CD14-positive monocyte (primary cell): ENCODE measurements around the gene TBCD. TPM values are rescaled to one million over a fixed set of nuclear protein-coding genes. Genes with fewer than 3 reads are reported as not detected.

ENCODE experiments used
- DNase-seq, 3 donors: peaks; one replicate each; pipeline ENCODE4 v3.0.0-alpha.2; 2011 to 2022
- H2AFZ ChIP-seq: 2 replicates; pipeline ENCODE4 v1.6.0; 2012; ENCODE audit warnings: mild to moderate bottlenecking, low read depth, low read length, inconsistent platforms; ENCODE audit not compliant: insufficient read depth, poor library complexity, severe bottlenecking
- H3K27ac ChIP-seq, 2 donors: 1 replicate in 1 of 2; 2 replicates in 1 of 2; pipeline ENCODE4 v1.5.1; 2012 to 2013; ENCODE audit warnings: low read length in 2 of 2, control low read depth in 1 of 2, inconsistent platforms in 1 of 2, low read depth in 1 of 2, mild to moderate bottlenecking in 1 of 2
- H3K27me3 ChIP-seq, 2 donors: one replicate each; pipeline versions ENCODE4 v1.6.0 to v1.6.1; 2011 to 2013; ENCODE audit warnings: low read length in 2 of 2; ENCODE audit not compliant: control insufficient read depth in 2 of 2, insufficient read depth in 2 of 2
- H3K36me3 ChIP-seq, 2 donors: replicated peaks in 1 of 2; 1 replicate in 1 of 2; 2 replicates in 1 of 2; pipeline versions ENCODE4 v1.5.1 to v1.6.1; 2012 to 2013; ENCODE audit warnings: low read length in 2 of 2, control low read depth in 1 of 2, inconsistent platforms in 1 of 2, mild to moderate bottlenecking in 1 of 2; ENCODE audit not compliant: insufficient read depth in 2 of 2, control insufficient read depth in 1 of 2
- H3K4me1 ChIP-seq, 2 donors: 1 replicate in 1 of 2; 2 replicates in 1 of 2; pipeline versions ENCODE4 v1.5.1 to v1.6.1; 2012 to 2013; ENCODE audit warnings: low read length in 2 of 2, control low read depth in 1 of 2, inconsistent platforms in 1 of 2, mild to moderate bottlenecking in 1 of 2, moderate library complexity in 1 of 2; ENCODE audit not compliant: insufficient read depth in 2 of 2, control insufficient read depth in 1 of 2
- H3K4me2 ChIP-seq: replicated peaks from 2 replicates; pipeline ENCODE3; 2012; ENCODE audit warnings: low read length, moderate library complexity, mild to moderate bottlenecking; ENCODE audit not compliant: poor library complexity, severe bottlenecking; ENCODE audit errors: extremely low read depth
- H3K4me3 ChIP-seq, 3 experiments: fragments of 200-600 bp in 1 of 3; sonication (generic) in 1 of 3; replicated peaks in 1 of 3; 1 replicate in 2 of 3; 2 replicates in 1 of 3; pipeline ENCODE4 v1.5.1; 2011 to 2013; ENCODE audit warnings: low read length in 3 of 3, mild to moderate bottlenecking in 3 of 3, control low read depth in 2 of 3, low read depth in 2 of 3, inconsistent platforms in 1 of 3, moderate library complexity in 1 of 3
- H3K79me2 ChIP-seq: 2 replicates; pipeline ENCODE4 v1.6.0; 2012; ENCODE audit warnings: mild to moderate bottlenecking, control low read depth, inconsistent platforms, low read length, moderate library complexity; ENCODE audit not compliant: insufficient read depth
- H3K9ac ChIP-seq: 2 replicates; pipeline ENCODE4 v1.6.0; 2017; ENCODE audit warnings: low read length, mild to moderate bottlenecking; ENCODE audit not compliant: insufficient read depth, poor library complexity, severe bottlenecking
- H3K9me3 ChIP-seq, 2 donors: replicated peaks in 1 of 2; 1 replicate in 1 of 2; 2 replicates in 1 of 2; pipeline versions ENCODE4 v1.5.1 to v1.6.1; 2012 to 2013; ENCODE audit warnings: low read length in 2 of 2, control low read depth in 1 of 2; ENCODE audit not compliant: control insufficient read depth in 1 of 2, insufficient read depth in 1 of 2
- H4K20me1 ChIP-seq: 2 replicates; pipeline ENCODE4 v1.6.0; 2012; ENCODE audit warnings: mild to moderate bottlenecking, low read length, control low read depth, moderate library complexity; ENCODE audit not compliant: insufficient read depth
- H3K27ac Mint-ChIP-seq, 7 donors: one replicate each; pipeline ENCODE4 v1.8.0; 2020; ENCODE audit warnings: mild to moderate bottlenecking in 7 of 7, mixed read lengths in 7 of 7, moderate library complexity in 6 of 7, inconsistent platforms in 2 of 7
- H3K27me3 Mint-ChIP-seq, 3 donors: one replicate each; pipeline ENCODE4 v1.8.0; 2021 to 2022; ENCODE audit warnings: low read depth in 3 of 3, mild to moderate bottlenecking in 3 of 3, mixed read lengths in 3 of 3, moderate library complexity in 3 of 3, inconsistent platforms in 1 of 3
- H3K36me3 Mint-ChIP-seq, 2 donors: one replicate each; pipeline ENCODE4 v1.8.0; 2020; ENCODE audit warnings: mixed read lengths in 2 of 2, inconsistent platforms in 1 of 2, mild to moderate bottlenecking in 1 of 2
- H3K4me1 Mint-ChIP-seq: one replicate; pipeline ENCODE4 v1.8.0; 2020; ENCODE audit warnings: mild to moderate bottlenecking, mixed read lengths
- H3K4me3 Mint-ChIP-seq, 2 donors: one replicate each; pipeline ENCODE4 v1.8.0; 2020; ENCODE audit warnings: mild to moderate bottlenecking in 2 of 2, mixed read lengths in 2 of 2, moderate library complexity in 1 of 2
- H3K9me3 Mint-ChIP-seq, 7 donors: one replicate each; pipeline ENCODE4 v1.8.0; 2020 to 2022; ENCODE audit warnings: mixed read lengths in 7 of 7, mild to moderate bottlenecking in 6 of 7, moderate library complexity in 6 of 7, inconsistent platforms in 2 of 7
- CTCF ChIP-seq: fragments of 200-600 bp; IDR thresholded peaks from one replicate; pipeline ENCODE4 v1.8.0; 2022; ENCODE audit warnings: antibody characterized with exemption, mild to moderate bottlenecking
- WGBS: methylation state at CpG from one replicate; pipeline ENCODE4 v1.1.5; 2013; ENCODE audit warnings: missing lambda C conversion rate; ENCODE audit not compliant: insufficient coverage; 5-methylcytosine and 5-hydroxymethylcytosine counted together
- intact Hi-C, 2 donors: fragments of 100-400 bp; cut with micrococcal nuclease; formaldehyde crosslinking; loops; one replicate each; pipeline versions ENCODE4 v1.15.0 to v1.15.1; 2023
- polyA plus RNA-seq, 3 donors: library from polyadenylated mRNA; depleted of rRNA in 1 of 3; unstranded in 2 of 3; stranded (reverse) in 1 of 3; fragments of 300-500 nt in 2 of 3; fragments of >200 nt in 1 of 3; fragmentation: Illumina TruSeq in 2 of 3; gene quantifications; 1 replicate in 2 of 3; 2 replicates in 1 of 3; pipeline ENCODE4 v1.2.3, GENCODE V29; 2012 to 2021

Gene TBCD
- polyA plus RNA-seq, 3 donors, result 54.7 to 74.0 (median 66.6) TPM

DNA sequence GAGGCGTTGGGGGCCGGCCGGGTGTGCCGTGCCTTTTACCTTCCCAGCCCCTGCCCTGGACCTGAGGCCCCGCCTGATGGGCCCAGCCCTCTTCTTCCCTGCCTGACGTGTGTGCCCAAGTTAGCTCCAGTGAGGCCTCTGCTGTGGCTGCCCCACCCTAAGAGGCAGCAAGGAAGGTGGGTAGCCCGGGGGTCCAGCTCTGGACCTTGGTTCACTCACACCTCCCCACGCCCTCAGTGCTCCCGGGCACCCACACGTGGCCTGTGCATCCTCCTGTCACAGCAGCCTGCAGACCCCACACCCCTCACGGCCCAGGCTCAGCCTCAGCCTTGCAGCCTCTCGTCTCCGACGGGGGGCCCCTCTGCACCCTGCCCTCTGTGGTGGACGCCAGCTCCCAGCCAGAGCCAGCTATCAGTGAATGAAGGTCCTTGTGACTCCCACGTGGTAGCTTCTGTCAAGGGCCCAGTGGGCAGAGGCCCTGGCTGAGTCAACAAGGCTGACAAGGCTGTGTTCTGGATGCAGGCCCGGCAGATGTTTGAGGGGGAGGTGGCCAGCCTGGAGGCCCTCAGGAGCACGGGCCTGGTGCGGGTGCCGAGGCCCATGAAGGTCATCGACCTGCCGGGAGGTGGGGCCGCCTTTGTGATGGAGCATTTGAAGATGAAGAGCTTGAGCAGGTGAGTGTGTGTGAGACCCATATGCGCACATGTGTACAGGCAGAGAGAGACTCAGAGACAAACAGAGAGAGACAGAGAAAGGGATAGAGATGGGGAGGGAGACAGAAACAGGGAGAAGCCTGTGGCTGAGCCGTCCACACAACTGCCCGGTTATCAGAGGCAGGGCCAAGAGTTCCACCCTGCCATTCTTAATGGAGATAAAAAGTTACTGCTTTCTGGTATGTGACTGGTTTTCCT, 13.6 kb upstream of the TBCD start:
- Histone ChIP-seq H3K27ac (no peak overlapping the region), H3K79me2 (no peaks in the 10 kb centered on the region), H3K27me3 (peaks cover 0 to 12% of the 10 kb centered on the region in 2 donors), H2AFZ (no peak overlapping the region), H3K9me3 (peaks cover 19 to 26% of the 10 kb centered on the region in 2 donors), H3K4me3 (no peak overlapping the region), H3K9ac (no peak overlapping the region), H4K20me1 (no peaks in the 10 kb centered on the region), H3K36me3 (peaks cover 0 to 5% of the 10 kb centered on the region in 2 donors), H3K4me1 (peaks cover 2 to 11% of the 10 kb centered on the region in 2 donors), H3K4me2 (no peak overlapping the region)
- DNase-seq, result no peak
- 91% methylated on average over 23 of the region's 26 CpGs for WGBS
- no peak overlapping the region for H3K4me3 Mint-ChIP-seq
- TF ChIP-seq CTCF, result no peak
- peaks cover 7% of the 10 kb centered on the region for H3K4me1 Mint-ChIP-seq
- intact Hi-C loops, result no loop called here
- peaks cover 6 to 11% of the 10 kb centered on the region in 2 donors for H3K36me3 Mint-ChIP-seq
- H3K27ac Mint-ChIP-seq, result no peak overlapping the region
- peaks cover 12 to 24% (median 22%) of the 10 kb centered on the region in 3 donors for H3K27me3 Mint-ChIP-seq
- peaks cover 13 to 48% (median 30%) of the 10 kb centered on the region in 7 donors for H3K9me3 Mint-ChIP-seq

- H3K4me1 ChIP-seq, result no peaks in the 10 kb centered on the region
- H3K27me3 ChIP-seq, result peaks cover 0 to under 1% of the 10 kb centered on the region in 2 donors
- H3K27ac ChIP-seq, result no peak overlapping the region
- no peak overlapping the region for H3K4me2 ChIP-seq
- intact Hi-C loops, result no loop called here
- 93% methylated on average over 2 of the region's 10 CpGs for WGBS
- H3K79me2 ChIP-seq, result no peaks in the 10 kb centered on the region
- no peaks in the 10 kb centered on the region for H4K20me1 ChIP-seq
- no peaks in the 10 kb centered on the region for H3K36me3 ChIP-seq
- Mint-ChIP-seq H3K4me1 (no peaks in the 10 kb centered on the region), H3K27ac (no peak overlapping the region), H3K36me3 (peaks cover 2 to 5% of the 10 kb centered on the region in 2 donors), H3K9me3 (peaks cover 11 to 45% (median 34%) of the 10 kb centered on the region in 7 donors), H3K27me3 (peaks cover 3 to 8% (median 7%) of the 10 kb centered on the region in 3 donors), H3K4me3 (no peak overlapping the region)
- no peak overlapping the region for H3K9ac ChIP-seq
- H3K4me3 ChIP-seq, result no peak overlapping the region
- peaks cover 9 to 25% of the 10 kb centered on the region in 2 donors for H3K9me3 ChIP-seq
- no peak for TF ChIP-seq CTCF
- DNase-seq, result no peak
- H2AFZ ChIP-seq, result no peak overlapping the region
Measured at GRCh38 chr17:82740906-82741759, 10.7 kb upstream of the TBCD start.
